ENCODE measurements around the gene SUGCT.

Gene SUGCT

DNA sequence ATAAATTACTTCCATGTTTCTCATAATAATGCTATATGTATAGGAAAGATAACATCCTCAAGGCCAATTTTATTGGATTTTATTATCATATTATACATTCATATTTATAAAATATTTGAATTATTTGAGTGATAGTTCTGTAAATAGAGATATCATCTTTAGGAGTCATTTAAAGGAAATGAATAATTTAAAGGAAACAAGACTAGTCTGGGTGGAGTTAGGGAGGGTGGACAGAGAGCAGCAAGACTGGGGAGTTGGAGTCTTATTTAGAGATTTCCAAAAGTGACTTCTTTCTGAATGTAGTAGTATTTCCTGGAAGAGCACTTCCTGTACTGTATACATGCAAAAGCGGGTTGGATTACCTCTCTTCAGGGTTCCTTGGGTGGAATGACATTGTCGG, 342.3 kb downstream of the SUGCT start:
- no peaks in the 10 kb centered on the region for H3K27me3 ChIP-seq (ENCODE audit: control insufficient read depth, insufficient read depth, low read length)
- no peak overlapping the region for H3K4me3 ChIP-seq (ENCODE audit: low read length)
- H3K27ac ChIP-seq (ENCODE audit: low read length): no peak overlapping the region
- no peaks in the 10 kb centered on the region for H3K4me1 ChIP-seq (ENCODE audit: control insufficient read depth, insufficient read depth, low read length)
- DNase-seq (ENCODE audit: low read depth, low spot score): no peak
- no CpG with 5 or more reads among the region's 2 CpGs for WGBS (ENCODE audit: insufficient coverage, insufficient read length)
- H3K36me3 ChIP-seq (ENCODE audit: control insufficient read depth, insufficient read depth, low read length): no peaks in the 10 kb centered on the region
- no peaks in the 10 kb centered on the region for H3K9me3 ChIP-seq (ENCODE audit: control insufficient read depth, insufficient read depth, low read length)

DNA sequence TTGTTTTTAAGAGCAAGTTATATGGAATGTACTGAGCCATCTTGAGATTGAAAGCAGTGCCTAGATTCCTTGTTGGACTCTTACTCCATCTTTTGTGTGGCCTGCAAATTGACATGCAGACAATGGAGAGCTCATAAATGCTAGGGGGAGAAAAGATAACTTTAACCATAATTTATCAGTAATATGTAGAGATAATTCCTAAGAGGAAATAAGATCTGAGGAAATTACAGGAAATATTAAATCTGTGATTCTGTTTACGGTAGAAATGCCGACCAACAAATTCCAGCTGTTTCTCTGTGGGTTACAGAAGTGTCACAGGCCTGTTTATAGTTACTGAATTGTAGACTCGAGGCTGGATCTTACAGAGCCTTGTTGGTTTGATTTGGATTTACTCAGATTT, 348.0 kb downstream of the SUGCT start:
- no peaks in the 10 kb centered on the region for H3K36me3 ChIP-seq (ENCODE audit: control insufficient read depth, insufficient read depth, low read length)
- no peak for DNase-seq (ENCODE audit: low read depth, low spot score)
- no peaks in the 10 kb centered on the region for H3K27me3 ChIP-seq (ENCODE audit: control insufficient read depth, insufficient read depth, low read length)
- no peak overlapping the region for H3K27ac ChIP-seq (ENCODE audit: low read length)
- H3K4me1 ChIP-seq (ENCODE audit: control insufficient read depth, insufficient read depth, low read length): no peaks in the 10 kb centered on the region
- no peaks in the 10 kb centered on the region for H3K9me3 ChIP-seq (ENCODE audit: control insufficient read depth, insufficient read depth, low read length)
- WGBS (ENCODE audit: insufficient coverage, insufficient read length): no CpG with 5 or more reads among the region's 3 CpGs
- no peak overlapping the region for H3K4me3 ChIP-seq (ENCODE audit: low read length)

DNA sequence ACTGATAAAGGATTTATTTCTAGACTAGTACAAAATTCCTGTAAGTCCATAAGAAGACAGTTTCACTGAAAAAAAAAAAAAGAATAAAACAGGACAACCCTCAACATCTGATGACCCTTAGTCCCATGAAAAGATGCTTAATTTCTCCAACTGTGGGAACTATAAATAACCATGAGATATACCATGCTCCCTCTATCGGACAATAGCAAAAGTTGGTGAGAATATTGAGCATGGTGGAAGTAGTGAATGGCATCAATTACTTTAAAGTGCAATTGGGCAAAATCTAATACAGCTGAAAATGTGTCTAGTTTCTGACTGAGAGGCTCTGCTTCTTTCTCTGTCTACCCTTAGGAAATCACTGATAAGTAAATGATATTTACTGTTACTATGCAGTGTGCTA, 348.8 kb downstream of the SUGCT start:
- WGBS (ENCODE audit: insufficient coverage, insufficient read length): no CpG with 5 or more reads among the region's 1 CpG
- Histone ChIP-seq H3K27ac (ENCODE audit: low read length) (no peak overlapping the region), H3K27me3 (ENCODE audit: control insufficient read depth, insufficient read depth, low read length) (no peaks in the 10 kb centered on the region), H3K4me1 (ENCODE audit: control insufficient read depth, insufficient read depth, low read length) (no peaks in the 10 kb centered on the region), H3K9me3 (ENCODE audit: control insufficient read depth, insufficient read depth, low read length) (no peaks in the 10 kb centered on the region), H3K4me3 (ENCODE audit: low read length) (no peak overlapping the region), H3K36me3 (ENCODE audit: control insufficient read depth, insufficient read depth, low read length) (no peaks in the 10 kb centered on the region)
- DNase-seq (ENCODE audit: low read depth, low spot score): no peak

DNA sequence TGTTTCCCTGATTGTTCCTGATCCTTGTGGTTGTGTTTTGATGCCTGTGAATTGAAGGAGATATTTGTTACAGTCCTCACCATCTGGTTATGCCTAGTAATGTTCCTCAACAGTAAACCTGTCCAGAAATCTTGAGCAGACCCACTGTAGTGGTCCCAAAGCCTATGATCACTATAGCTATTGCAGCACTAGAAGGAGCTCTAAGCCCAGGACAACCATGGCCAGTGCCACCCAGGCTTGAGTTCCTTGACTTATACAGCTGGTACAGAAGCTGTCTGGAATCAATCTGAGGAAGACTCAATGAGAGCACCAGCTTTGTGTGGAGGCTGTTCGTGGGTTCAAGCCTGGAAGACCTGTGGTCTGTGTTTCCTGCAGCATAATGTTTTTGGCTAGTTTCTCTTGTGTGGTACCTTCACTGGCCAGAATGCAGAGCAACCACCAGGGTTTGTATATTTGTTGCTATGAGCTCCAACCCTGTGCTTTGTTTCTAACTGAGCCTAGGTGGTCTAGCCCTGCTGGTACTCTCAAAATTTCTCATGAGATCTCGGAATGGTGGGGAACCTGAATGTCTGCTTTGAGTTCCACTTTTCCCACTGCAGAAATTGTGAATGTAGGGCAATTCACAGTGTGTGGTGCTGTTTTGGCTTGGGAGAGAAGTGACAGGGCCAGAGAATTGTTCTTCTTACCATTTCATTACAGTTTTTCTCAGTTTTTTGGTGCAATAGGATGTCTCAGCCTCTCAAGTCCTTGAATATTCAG, 355.2 kb downstream of the SUGCT start:
- no peaks in the 10 kb centered on the region for H3K4me1 ChIP-seq (ENCODE audit: control insufficient read depth, insufficient read depth, low read length)
- no peaks in the 10 kb centered on the region for H3K27me3 ChIP-seq (ENCODE audit: control insufficient read depth, insufficient read depth, low read length)
- H3K27ac ChIP-seq (ENCODE audit: low read length): no peak overlapping the region
- no peaks in the 10 kb centered on the region for H3K36me3 ChIP-seq (ENCODE audit: control insufficient read depth, insufficient read depth, low read length)
- H3K9me3 ChIP-seq (ENCODE audit: control insufficient read depth, insufficient read depth, low read length): no peaks in the 10 kb centered on the region
- no CpG with 5 or more reads among the region's 2 CpGs for WGBS (ENCODE audit: insufficient coverage, insufficient read length)
- no peak for DNase-seq (ENCODE audit: low read depth, low spot score)
- no peak overlapping the region for H3K4me3 ChIP-seq (ENCODE audit: low read length)

DNA sequence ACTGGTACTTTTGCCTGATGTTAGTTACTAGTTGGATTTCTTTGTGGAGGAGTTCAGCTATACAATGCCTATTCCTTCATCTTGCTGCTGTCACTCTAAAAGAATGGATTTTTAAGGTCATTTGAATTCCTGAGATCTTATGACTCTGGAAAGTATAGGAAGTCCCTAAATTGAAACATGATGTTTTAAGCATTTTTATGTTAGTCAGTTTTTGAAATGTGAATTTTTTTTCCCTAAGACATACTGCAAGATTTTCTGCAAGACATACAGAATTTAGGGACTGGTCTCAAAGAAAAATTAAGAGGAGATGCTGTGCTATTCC, 355.8 kb downstream of the SUGCT start:
- H3K27ac ChIP-seq (ENCODE audit: low read length): no peak overlapping the region
- DNase-seq (ENCODE audit: low read depth, low spot score): no peak
- no peaks in the 10 kb centered on the region for H3K9me3 ChIP-seq (ENCODE audit: control insufficient read depth, insufficient read depth, low read length)
- no peaks in the 10 kb centered on the region for H3K27me3 ChIP-seq (ENCODE audit: control insufficient read depth, insufficient read depth, low read length)
- H3K4me3 ChIP-seq (ENCODE audit: low read length): no peak overlapping the region
- H3K36me3 ChIP-seq (ENCODE audit: control insufficient read depth, insufficient read depth, low read length): no peaks in the 10 kb centered on the region
- no peaks in the 10 kb centered on the region for H3K4me1 ChIP-seq (ENCODE audit: control insufficient read depth, insufficient read depth, low read length)

DNA sequence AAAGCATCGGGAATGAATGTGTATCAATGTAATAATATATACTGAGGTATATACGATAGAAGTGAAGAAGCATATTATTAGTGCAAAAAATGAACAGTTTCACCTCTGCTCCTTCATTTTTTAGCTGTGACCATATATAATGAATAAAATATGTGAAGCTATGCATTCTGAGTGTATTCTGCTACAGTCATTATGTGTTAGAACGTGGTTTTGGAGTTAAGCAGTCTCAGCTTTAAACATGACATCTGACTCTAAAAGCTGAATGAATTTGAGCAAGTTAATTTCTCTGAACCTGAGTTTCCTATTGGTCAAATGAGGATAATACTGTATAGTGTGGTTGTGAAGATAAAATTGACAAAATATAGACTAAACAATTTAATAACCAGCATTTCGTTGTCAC, 358.1 kb downstream of the SUGCT start:
- Histone ChIP-seq H3K9me3 (ENCODE audit: control insufficient read depth, insufficient read depth, low read length) (no peaks in the 10 kb centered on the region), H3K27ac (ENCODE audit: low read length) (no peak overlapping the region), H3K4me3 (ENCODE audit: low read length) (no peak overlapping the region), H3K36me3 (ENCODE audit: control insufficient read depth, insufficient read depth, low read length) (no peaks in the 10 kb centered on the region), H3K4me1 (ENCODE audit: control insufficient read depth, insufficient read depth, low read length) (no peaks in the 10 kb centered on the region), H3K27me3 (ENCODE audit: control insufficient read depth, insufficient read depth, low read length) (no peaks in the 10 kb centered on the region)
- WGBS (ENCODE audit: insufficient coverage, insufficient read length): no CpG with 5 or more reads among the region's 4 CpGs
- DNase-seq (ENCODE audit: low read depth, low spot score): no peak

DNA sequence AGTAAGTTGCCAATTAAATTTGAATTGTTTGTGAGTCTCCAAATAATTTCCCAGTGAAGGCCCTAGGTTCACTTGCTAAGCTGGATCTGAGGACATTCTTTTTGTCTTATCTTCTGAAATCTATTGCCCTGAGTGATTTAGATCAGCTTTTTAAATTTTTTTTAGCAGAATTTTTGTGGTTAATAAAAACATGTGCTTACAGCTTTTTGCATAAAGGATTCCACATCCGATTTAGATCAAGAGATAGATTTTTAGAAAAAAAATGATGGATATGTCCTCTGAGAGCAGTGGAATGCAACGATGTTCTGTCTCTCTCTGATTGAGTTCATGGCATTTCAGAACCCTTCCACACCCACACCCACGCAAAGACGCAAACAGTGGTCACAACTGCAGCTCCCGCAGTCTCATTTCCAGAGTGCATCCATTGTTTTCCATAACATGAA, 358.8 kb downstream of the SUGCT start:
- H3K4me1 ChIP-seq (ENCODE audit: control insufficient read depth, insufficient read depth, low read length): no peaks in the 10 kb centered on the region
- WGBS (ENCODE audit: insufficient coverage, insufficient read length): no CpG with 5 or more reads among the region's 5 CpGs
- DNase-seq (ENCODE audit: low read depth, low spot score): no peak
- no peaks in the 10 kb centered on the region for H3K36me3 ChIP-seq (ENCODE audit: control insufficient read depth, insufficient read depth, low read length)
- H3K27me3 ChIP-seq (ENCODE audit: control insufficient read depth, insufficient read depth, low read length): no peaks in the 10 kb centered on the region
- H3K27ac ChIP-seq (ENCODE audit: low read length): no peak overlapping the region
- no peak overlapping the region for H3K4me3 ChIP-seq (ENCODE audit: low read length)
- H3K9me3 ChIP-seq (ENCODE audit: control insufficient read depth, insufficient read depth, low read length): no peaks in the 10 kb centered on the region

DNA sequence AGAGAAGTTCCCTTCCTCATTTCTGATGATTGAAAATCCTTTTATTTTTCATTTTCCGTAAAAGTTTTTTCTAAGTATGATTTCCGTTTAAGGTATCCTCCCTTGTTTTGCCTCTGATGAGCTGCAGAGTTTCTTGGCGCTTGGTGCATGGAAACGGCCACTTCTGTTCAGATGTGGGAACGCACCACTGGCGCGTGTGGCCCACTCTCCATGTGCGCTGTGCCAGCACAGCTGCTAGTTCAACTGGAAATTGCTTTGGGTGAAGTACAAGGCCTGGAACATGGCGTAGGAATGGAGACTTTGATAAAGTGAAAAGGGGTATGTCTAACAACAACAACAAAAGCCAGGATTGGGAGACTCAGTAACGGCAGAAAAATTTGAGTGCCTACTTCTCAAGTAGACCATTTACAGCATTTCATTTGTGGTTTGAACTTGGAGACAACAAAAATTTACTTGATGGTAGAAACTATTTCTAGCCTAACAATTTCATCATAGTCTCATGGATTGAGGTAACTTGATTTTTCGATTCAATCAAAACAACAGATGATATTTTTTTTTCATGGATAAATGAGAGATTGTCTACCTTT, 364.2 kb downstream of the SUGCT start:
- H3K9me3 ChIP-seq (ENCODE audit: control insufficient read depth, insufficient read depth, low read length): no peaks in the 10 kb centered on the region
- no peak overlapping the region for H3K27ac ChIP-seq (ENCODE audit: low read length)
- H3K27me3 ChIP-seq (ENCODE audit: control insufficient read depth, insufficient read depth, low read length): no peaks in the 10 kb centered on the region
- no CpG with 5 or more reads among the region's 11 CpGs for WGBS (ENCODE audit: insufficient coverage, insufficient read length)
- no peak overlapping the region for H3K4me3 ChIP-seq (ENCODE audit: low read length)
- DNase-seq (ENCODE audit: low read depth, low spot score): no peak
- H3K4me1 ChIP-seq (ENCODE audit: control insufficient read depth, insufficient read depth, low read length): no peaks in the 10 kb centered on the region
- no peaks in the 10 kb centered on the region for H3K36me3 ChIP-seq (ENCODE audit: control insufficient read depth, insufficient read depth, low read length)

DNA sequence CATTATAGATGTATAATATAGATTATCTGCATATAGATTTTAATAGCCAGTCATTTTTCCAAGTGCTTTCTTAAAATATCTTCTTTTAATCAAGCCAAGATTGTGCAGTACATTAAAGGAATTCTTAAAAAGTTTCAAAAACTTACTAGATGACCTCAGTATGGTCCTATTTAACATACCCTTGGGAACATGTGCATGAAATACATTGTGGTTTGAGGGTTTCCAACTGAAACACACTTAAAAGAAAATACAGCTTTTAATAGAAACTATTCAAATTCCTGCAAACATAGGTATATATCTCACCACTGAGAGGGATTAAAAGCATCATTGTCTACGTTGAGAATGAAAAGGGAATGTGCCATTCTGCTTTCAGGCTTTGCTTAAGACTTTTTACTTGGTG, 364.9 kb downstream of the SUGCT start:
- H3K4me1 ChIP-seq (ENCODE audit: control insufficient read depth, insufficient read depth, low read length): no peaks in the 10 kb centered on the region
- no peak for DNase-seq (ENCODE audit: low read depth, low spot score)
- H3K27me3 ChIP-seq (ENCODE audit: control insufficient read depth, insufficient read depth, low read length): no peaks in the 10 kb centered on the region
- no peaks in the 10 kb centered on the region for H3K9me3 ChIP-seq (ENCODE audit: control insufficient read depth, insufficient read depth, low read length)
- no peak overlapping the region for H3K4me3 ChIP-seq (ENCODE audit: low read length)
- WGBS (ENCODE audit: insufficient coverage, insufficient read length): no CpG with 5 or more reads among the region's 1 CpG
- H3K36me3 ChIP-seq (ENCODE audit: control insufficient read depth, insufficient read depth, low read length): no peaks in the 10 kb centered on the region
- no peak overlapping the region for H3K27ac ChIP-seq (ENCODE audit: low read length)

DNA sequence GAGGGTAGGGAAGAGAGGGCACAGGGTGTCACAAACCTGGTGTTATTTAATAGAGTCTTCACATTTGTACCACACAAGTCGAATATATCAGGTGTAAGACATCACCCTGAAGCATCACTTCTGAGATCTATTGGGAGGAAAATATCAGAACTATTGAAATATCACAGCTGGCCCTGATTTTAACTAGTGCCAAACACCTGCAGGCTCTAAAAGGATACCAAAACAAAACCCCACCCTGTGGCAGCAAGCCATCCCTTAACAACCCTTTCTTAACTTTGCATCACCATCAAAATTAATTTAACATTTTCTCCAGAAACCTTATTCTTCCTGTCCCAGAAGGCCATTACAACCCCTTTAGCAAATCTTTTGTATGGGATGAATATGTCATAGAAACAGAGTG, 365.4 kb downstream of the SUGCT start:
- H3K9me3 ChIP-seq (ENCODE audit: control insufficient read depth, insufficient read depth, low read length): no peaks in the 10 kb centered on the region
- no peak overlapping the region for H3K27ac ChIP-seq (ENCODE audit: low read length)
- no peaks in the 10 kb centered on the region for H3K4me1 ChIP-seq (ENCODE audit: control insufficient read depth, insufficient read depth, low read length)
- no peak overlapping the region for H3K4me3 ChIP-seq (ENCODE audit: low read length)
- H3K36me3 ChIP-seq (ENCODE audit: control insufficient read depth, insufficient read depth, low read length): no peaks in the 10 kb centered on the region
- no peak for DNase-seq (ENCODE audit: low read depth, low spot score)
- no CpG with 5 or more reads among the region's 1 CpG for WGBS (ENCODE audit: insufficient coverage, insufficient read length)
- no peaks in the 10 kb centered on the region for H3K27me3 ChIP-seq (ENCODE audit: control insufficient read depth, insufficient read depth, low read length)

DNA sequence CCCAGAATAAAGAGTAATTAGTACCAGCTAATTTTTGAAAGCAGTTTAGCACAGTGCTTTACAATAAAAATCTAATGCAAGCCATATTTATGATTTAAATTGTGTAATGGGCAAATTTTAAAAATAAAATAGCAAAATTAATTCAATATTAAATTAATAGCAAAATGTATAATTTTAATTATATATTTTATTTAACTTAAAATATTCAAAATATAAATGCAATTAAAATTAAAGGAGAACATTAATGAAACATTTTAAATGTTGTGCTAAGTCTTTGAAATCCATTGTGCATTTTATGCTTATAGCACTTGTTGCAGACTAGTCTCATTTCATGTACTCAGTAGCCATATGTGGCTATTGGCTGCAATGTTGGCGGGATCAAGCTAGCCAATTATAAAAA, 367.6 kb downstream of the SUGCT start:
- H3K27ac ChIP-seq (ENCODE audit: low read length): no peak overlapping the region

More for the DNA sequence above, 367.6 kb downstream of the SUGCT start:
- H3K4me3 ChIP-seq (ENCODE audit: low read length): no peak overlapping the region
- no peaks in the 10 kb centered on the region for H3K4me1 ChIP-seq (ENCODE audit: control insufficient read depth, insufficient read depth, low read length)
- no peaks in the 10 kb centered on the region for H3K36me3 ChIP-seq (ENCODE audit: control insufficient read depth, insufficient read depth, low read length)
- WGBS (ENCODE audit: insufficient coverage, insufficient read length): no CpG with 5 or more reads among the region's 1 CpG
- DNase-seq (ENCODE audit: low read depth, low spot score): no peak
- H3K27me3 ChIP-seq (ENCODE audit: control insufficient read depth, insufficient read depth, low read length): no peaks in the 10 kb centered on the region
- H3K9me3 ChIP-seq (ENCODE audit: control insufficient read depth, insufficient read depth, low read length): no peaks in the 10 kb centered on the region
